ENCODE data around the gene PLAAT3.

- TF ChIP-seq, protein P1, sequence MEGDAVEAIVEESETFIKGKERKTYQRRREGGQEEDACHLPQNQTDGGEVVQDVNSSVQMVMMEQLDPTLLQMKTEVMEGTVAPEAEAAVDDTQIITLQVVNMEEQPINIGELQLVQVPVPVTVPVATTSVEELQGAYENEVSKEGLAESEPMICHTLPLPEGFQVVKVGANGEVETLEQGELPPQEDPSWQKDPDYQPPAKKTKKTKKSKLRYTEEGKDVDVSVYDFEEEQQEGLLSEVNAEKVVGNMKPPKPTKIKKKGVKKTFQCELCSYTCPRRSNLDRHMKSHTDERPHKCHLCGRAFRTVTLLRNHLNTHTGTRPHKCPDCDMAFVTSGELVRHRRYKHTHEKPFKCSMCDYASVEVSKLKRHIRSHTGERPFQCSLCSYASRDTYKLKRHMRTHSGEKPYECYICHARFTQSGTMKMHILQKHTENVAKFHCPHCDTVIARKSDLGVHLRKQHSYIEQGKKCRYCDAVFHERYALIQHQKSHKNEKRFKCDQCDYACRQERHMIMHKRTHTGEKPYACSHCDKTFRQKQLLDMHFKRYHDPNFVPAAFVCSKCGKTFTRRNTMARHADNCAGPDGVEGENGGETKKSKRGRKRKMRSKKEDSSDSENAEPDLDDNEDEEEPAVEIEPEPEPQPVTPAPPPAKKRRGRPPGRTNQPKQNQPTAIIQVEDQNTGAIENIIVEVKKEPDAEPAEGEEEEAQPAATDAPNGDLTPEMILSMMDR (IDR thresholded peaks at IDR 0.05): no peak
- no peak for TF ChIP-seq POLR2A (IDR thresholded peaks at IDR 0.05)
Measured at GRCh38 chr11:63599211-63600122, 14.8 kb downstream of the PLAAT3 start.

All from heart left ventricle (tissue), 13 donors.